ENCODE results near the gene UBE2J2.
A peak's percentile ranks its signal among the peaks of the same experiment; 100 is the strongest.
"Not testable (repeated sequence)": the region's sequence is repeated elsewhere in the genome, so short reads cannot be mapped to it uniquely, and the experiment has no call there.

Gene UBE2J2

GRCh38 chr1:1253972-1254666 is 19.5 kb downstream of the UBE2J2 start:
- no peak for DNase-seq

- no peak for DNase-seq
Observed at GRCh38 chr1:1253314-1253713, 20.3 kb downstream of the UBE2J2 start.

- peak; percentile 55 to 77 for DNase-seq
Observed at GRCh38 chr1:1250786-1251284, 22.8 kb downstream of the UBE2J2 start.

- not testable (repeated sequence) for DNase-seq
Observed at GRCh38 chr1:1248009-1248913, 25.4 kb downstream of the UBE2J2 start.

GRCh38 chr1:1247341-1247913 is 26.2 kb downstream of the UBE2J2 start:
- no peak for DNase-seq

GRCh38 chr1:1246577-1247340 is 26.9 kb downstream of the UBE2J2 start, which contains the start of gene C1QTNF12:
TSS of gene C1QTNF12 (minus strand) at chr1:1246722. CDS start at chr1:1246690, 32 bp downstream.
- no peak for DNase-seq

- DNase-seq = no peak
Observed at GRCh38 chr1:1245817-1246576, 27.7 kb downstream of the UBE2J2 start.

- no peak for DNase-seq
Observed at GRCh38 chr1:1245178-1245816, 28.4 kb downstream of the UBE2J2 start.

- no peak for DNase-seq
Observed at GRCh38 chr1:1244192-1244811, 29.4 kb downstream of the UBE2J2 start.

GRCh38 chr1:1243807-1244191 is 29.9 kb downstream of the UBE2J2 start:
- DNase-seq = no peak

GRCh38 chr1:1243266-1243660 is 30.4 kb downstream of the UBE2J2 start:
- no peak for DNase-seq

GRCh38 chr1:1242461-1243265 is 31.0 kb downstream of the UBE2J2 start:
- no peak for DNase-seq

- no peak for DNase-seq
Observed at GRCh38 chr1:1241588-1242219, 31.9 kb downstream of the UBE2J2 start.

GRCh38 chr1:1240822-1241587 is 32.6 kb downstream of the UBE2J2 start:
- no peak for DNase-seq

- DNase-seq = no peak
Observed at GRCh38 chr1:1240348-1240732, 33.3 kb downstream of the UBE2J2 start.

- no peak for DNase-seq
Observed at GRCh38 chr1:1239614-1240347, 33.9 kb downstream of the UBE2J2 start.

- no peak for DNase-seq
Observed at GRCh38 chr1:1239227-1239613, 34.4 kb downstream of the UBE2J2 start.

GRCh38 chr1:1238702-1239178 is 34.9 kb downstream of the UBE2J2 start:
- no peak for DNase-seq

Data from stimulated activated CD4-positive, alpha-beta T cell treated with anti-CD3 and anti-CD28 coated beads, Interleukin-4, amount 100 ng/mL, for 4 hours (primary cell).